H1 (cell line): Measurements from ENCODE around the gene FGD5. TPM values are rescaled to one million over a fixed set of nuclear protein-coding genes. Genes with fewer than 3 reads are reported as not detected.

Experiments used
- CTCF ChIA-PET: fragments of 300-600 bp; sonication (Branson Sonifier 250); formaldehyde crosslinking; loops from one replicate; lab custom pipeline; 2021; ENCODE audit not compliant: partially characterized antibody; lab: Charles Lee
- POLR2A ChIA-PET: fragments of 300-600 bp; sonication (Branson Sonifier 250); formaldehyde crosslinking; loops from one replicate; lab custom pipeline; 2021; ENCODE audit warnings: inconsistent platforms; ENCODE audit not compliant: partially characterized antibody; lab: Charles Lee
- DNase-seq, 2 experiments: peaks; one replicate each; pipeline versions ENCODE4 v3.0.0 to v3.0.0-alpha.2; 2010 to 2022; ENCODE audit warnings: low spot score in 2 of 2, low read depth in 1 of 2, mixed read lengths in 1 of 2
- FAIRE-seq: peaks from 2 replicates; lab custom pipeline; 2011; peaks lifted over from hg19 to GRCh38; lab: Jason Lieb, UNC
- H2AFZ ChIP-seq: 2 replicates; pipeline ENCODE4 v1.8.1; 2012; ENCODE audit warnings: low read length, inconsistent platforms
- H2AK5ac ChIP-seq: 2 replicates; pipeline ENCODE4 v1.6.1; 2013; ENCODE audit warnings: low read depth, low read length
- H2BK120ac ChIP-seq: replicated peaks from 2 replicates; pipeline ENCODE3; 2013; ENCODE audit warnings: low read depth, low read length, inconsistent platforms
- H2BK12ac ChIP-seq: 2 replicates; pipeline ENCODE4 v1.6.1; 2013; ENCODE audit warnings: low read depth, low read length
- H2BK15ac ChIP-seq: 2 replicates; pipeline ENCODE4 v1.6.1; 2013; ENCODE audit warnings: low read length
- H2BK20ac ChIP-seq: 2 replicates; pipeline ENCODE4 v1.6.1; 2013; ENCODE audit warnings: low read length
- H2BK5ac ChIP-seq: 2 replicates; pipeline ENCODE4 v1.6.1; 2013; ENCODE audit warnings: low read depth, low read length
- H3K14ac ChIP-seq: 2 replicates; pipeline ENCODE4 v1.6.1; 2013; ENCODE audit warnings: inconsistent platforms; ENCODE audit not compliant: insufficient read length
- H3K18ac ChIP-seq: 2 replicates; pipeline ENCODE4 v1.6.1; 2013; ENCODE audit warnings: low read length; ENCODE audit errors: extremely low read depth
- H3K23ac ChIP-seq: 2 replicates; pipeline ENCODE4 v1.6.1; 2013; ENCODE audit warnings: inconsistent platforms; ENCODE audit not compliant: insufficient read length
- H3K23me2 ChIP-seq: 2 replicates; pipeline ENCODE4 v1.6.1; 2013; ENCODE audit warnings: low read depth, low read length
- H3K27ac ChIP-seq: 2 replicates; pipeline ENCODE4 v1.6.1; 2011; ENCODE audit warnings: low read depth, low read length, inconsistent platforms
- H3K27me3 ChIP-seq, 4 experiments: replicated peaks in 1 of 4; 1 replicate in 1 of 4; 2 replicates in 3 of 4; pipeline versions ENCODE4 v1.6.1 to v1.8.1; 2011 to 2013; ENCODE audit warnings: low read length in 3 of 4, mild to moderate bottlenecking in 3 of 4, inconsistent platforms in 2 of 4, mixed read lengths in 2 of 4, moderate library complexity in 1 of 4; ENCODE audit not compliant: control insufficient read depth in 3 of 4, insufficient read depth in 3 of 4; ENCODE audit errors: extremely low read depth in 1 of 4
- H3K36me3 ChIP-seq, 4 experiments: 2 replicates each; pipeline versions ENCODE4 v1.6.1 to v1.8.1; 2011 to 2013; ENCODE audit warnings: mild to moderate bottlenecking in 4 of 4, low read length in 3 of 4, moderate library complexity in 2 of 4, control low read depth in 1 of 4, inconsistent platforms in 1 of 4; ENCODE audit not compliant: insufficient read depth in 4 of 4, control insufficient read depth in 2 of 4
- H3K4ac ChIP-seq: replicated peaks from 2 replicates; pipeline ENCODE3; 2013; ENCODE audit warnings: low read length, low read depth, mixed read lengths, inconsistent platforms; ENCODE audit not compliant: insufficient read length
- H3K4me1 ChIP-seq, 4 experiments: replicated peaks in 1 of 4; 1 replicate in 1 of 4; 2 replicates in 3 of 4; pipeline versions ENCODE4 v1.6.1 to v1.8.1; 2011 to 2013; ENCODE audit warnings: low read length in 3 of 4, inconsistent platforms in 2 of 4, mixed read lengths in 1 of 4; ENCODE audit not compliant: insufficient read depth in 4 of 4, control insufficient read depth in 3 of 4
- H3K4me2 ChIP-seq, 2 experiments: 2 replicates each; pipeline versions ENCODE4 v1.6.1 to v1.8.1; 2011 to 2013; ENCODE audit warnings: low read depth in 2 of 2, low read length in 2 of 2, control low read depth in 1 of 2, inconsistent platforms in 1 of 2, mild to moderate bottlenecking in 1 of 2; ENCODE audit not compliant: insufficient read depth in 1 of 2
- H3K4me3 ChIP-seq, 4 experiments: fragments of 200-600, 300-600 bp in 1 of 4; sonication (generic), shearing (Covaris generic), sonication (Bioruptor Twin) in 1 of 4; 2 replicates each; pipeline versions ENCODE4 v1.5.1 to v1.8.1; 2011 to 2016; ENCODE audit warnings: low read length in 4 of 4, low read depth in 3 of 4, control low read depth in 2 of 4, inconsistent platforms in 2 of 4, mild to moderate bottlenecking in 2 of 4, mixed read lengths in 1 of 4, moderate library complexity in 1 of 4; ENCODE audit not compliant: insufficient read depth in 2 of 4; ENCODE audit errors: extremely low read depth in 1 of 4
- H3K56ac ChIP-seq: replicated peaks from 2 replicates; pipeline ENCODE3; 2013; ENCODE audit warnings: low read depth, mild to moderate bottlenecking, mixed read lengths, low read length, inconsistent platforms; ENCODE audit not compliant: insufficient read length
- H3K79me1 ChIP-seq: 2 replicates; pipeline ENCODE4 v1.6.1; 2013; ENCODE audit warnings: low read depth, low read length, control low read depth
- H3K79me2 ChIP-seq, 2 experiments: 2 replicates each; pipeline versions ENCODE4 v1.6.1 to v1.8.1; 2012 to 2013; ENCODE audit warnings: low read length in 2 of 2, mild to moderate bottlenecking in 2 of 2, inconsistent platforms in 1 of 2; ENCODE audit not compliant: insufficient read depth in 2 of 2, control insufficient read depth in 1 of 2
- H3K9ac ChIP-seq, 4 experiments: replicated peaks in 1 of 4; 1 replicate in 1 of 4; 2 replicates in 3 of 4; pipeline versions ENCODE4 v1.6.1 to v1.8.1; 2011 to 2013; ENCODE audit warnings: low read depth in 3 of 4, low read length in 3 of 4, control low read depth in 2 of 4, mild to moderate bottlenecking in 2 of 4, moderate library complexity in 2 of 4, inconsistent platforms in 1 of 4; ENCODE audit errors: extremely low read depth in 1 of 4
- H3K9me3 ChIP-seq, 2 experiments: 2 replicates each; pipeline versions ENCODE4 v1.6.1 to v1.8.1; 2012 to 2013; ENCODE audit warnings: mild to moderate bottlenecking in 2 of 2, moderate library complexity in 2 of 2, control low read depth in 1 of 2, inconsistent platforms in 1 of 2, low read depth in 1 of 2, low read length in 1 of 2, mixed read lengths in 1 of 2; ENCODE audit not compliant: insufficient read depth in 2 of 2
- H4K20me1 ChIP-seq, 2 experiments: replicated peaks in 1 of 2; 2 replicates each; pipeline versions ENCODE3 to v1.8.1; 2011 to 2013; ENCODE audit warnings: inconsistent platforms in 2 of 2, low read length in 2 of 2, mild to moderate bottlenecking in 1 of 2; ENCODE audit not compliant: insufficient read depth in 2 of 2, control insufficient read depth in 1 of 2
- H4K5ac ChIP-seq: 2 replicates; pipeline ENCODE4 v1.6.1; 2013; ENCODE audit warnings: low read length, low read depth, mixed read lengths, inconsistent platforms; ENCODE audit not compliant: insufficient read length
- H4K8ac ChIP-seq: 2 replicates; pipeline ENCODE4 v1.8.0; 2013; ENCODE audit warnings: mild to moderate bottlenecking, moderate library complexity, low read length, inconsistent platforms; ENCODE audit not compliant: insufficient read depth; ENCODE audit errors: extremely low read depth
- H4K91ac ChIP-seq: replicated peaks from 2 replicates; pipeline ENCODE3; 2013; ENCODE audit warnings: low read length, mixed read lengths, inconsistent platforms; ENCODE audit not compliant: insufficient read length
- CHD1 ChIP-seq: IDR thresholded peaks from 2 replicates; pipeline ENCODE4 v1.6.1; 2012; ENCODE audit warnings: low read depth, low read length, improper control_type of control experiment
- YY1 ChIP-seq: IDR thresholded peaks from 2 replicates; pipeline ENCODE4 v1.6.1; 2011; ENCODE audit warnings: low read depth, mild to moderate bottlenecking, low read length
- ZNF274 ChIP-seq: IDR thresholded peaks from 2 replicates; pipeline ENCODE4 v1.7.0; 2012; ENCODE audit warnings: low read length, borderline replicate concordance; ENCODE audit errors: extremely low read depth
- whole genome bisulfite sequencing, 2 experiments: shearing (Covaris generic) in 1 of 2; methylation state at CpG; one replicate each; pipeline versions ENCODE4 v1.1.6 to v1.1.7; 2013 to 2015; ENCODE audit warnings: low lambda C conversion rate in 2 of 2, mixed read lengths in 2 of 2, inconsistent platforms in 1 of 2, low coverage in 1 of 2, missing lambda C conversion rate in 1 of 2; ENCODE audit not compliant: insufficient replicate concordance in 2 of 2, insufficient coverage in 1 of 2, insufficient read length in 1 of 2; ENCODE audit errors: extremely low coverage in 1 of 2, missing lambda C conversion rate in 1 of 2; 5-methylcytosine and 5-hydroxymethylcytosine counted together
- polyA plus RNA-seq, 7 experiments: library from polyadenylated mRNA; depleted of rRNA in 3 of 7; stranded (reverse) in 5 of 7; unstranded in 2 of 7; fragments of >200 nt in 5 of 7; fragments of 200-250 nt in 2 of 7; gene quantifications; 1 replicate in 5 of 7; 2 replicates in 1 of 7; 4 replicates in 1 of 7; pipeline versions ENCODE4 v1.2.1 to v1.2.3, GENCODE V29; 2011 to 2013; ENCODE audit warnings: missing spikeins in 2 of 7, mixed read lengths in 2 of 7
- total RNA-seq: library from RNA; stranded (reverse); fragmentation: NEBNext Ultra II Directional; extraction: Animal tissue kit (Norgen Biotek cat#: 25700); gene quantifications from 2 replicates; pipeline ENCODE4 v1.2.1, GENCODE V29; 2021
- TF ChIP-seq, protein P1 (sequence below): IDR thresholded peaks from 2 replicates; pipeline ENCODE4 v1.6.1; 2011; ENCODE audit warnings: low read length, improper control_type of control experiment

FGD5 gene
- total and polyA plus RNA-seq, 2 of the 8 experiments (the other 6 are each of a cell fraction or from before 2014, with no cell fraction given), result 4.7 to 14.3 TPM

DNA sequence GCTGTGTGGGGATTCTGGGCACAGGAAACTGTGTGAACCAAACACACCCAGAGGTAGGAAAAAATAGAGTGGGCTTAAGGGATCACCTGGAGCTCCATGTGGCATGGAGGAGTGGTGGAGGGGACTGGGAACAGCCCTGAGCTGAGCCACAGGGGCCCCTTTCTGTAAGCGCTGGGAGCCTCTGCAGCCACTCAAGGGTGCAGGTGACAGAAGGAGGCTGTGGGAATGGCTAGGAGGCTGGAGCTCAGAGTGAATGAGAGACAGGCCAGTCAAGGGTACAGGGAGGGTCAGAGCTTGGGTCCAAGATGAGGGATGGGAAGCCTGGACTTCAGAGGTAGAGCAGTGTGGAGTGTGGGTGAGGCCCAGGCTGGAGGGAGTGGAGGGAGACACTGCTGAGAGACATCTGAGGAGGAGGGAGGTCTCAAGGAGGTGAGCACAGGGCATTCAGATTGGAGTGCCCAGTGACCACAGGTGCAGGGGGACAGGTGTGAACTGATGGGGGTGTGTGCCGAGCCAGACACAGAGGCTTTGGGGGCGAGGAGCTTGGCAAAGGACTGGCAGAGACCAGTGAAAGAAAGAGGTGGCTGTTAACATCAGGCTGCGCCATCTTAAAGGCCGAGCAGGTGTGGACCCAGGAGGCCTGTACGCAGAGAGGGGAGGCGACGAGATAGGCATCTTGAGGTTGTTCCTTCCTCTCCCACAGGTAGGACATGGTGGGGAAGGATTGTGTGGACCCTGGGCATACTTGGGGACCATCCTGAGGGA is 56.8 kb downstream of the FGD5 start:
- H3K36me3 ChIP-seq, result no peaks in the 10 kb centered on the region
- WGBS, 2 experiments, result 87% methylated on average over 6 of the region's 8 CpGs; no CpG with 5 or more reads in 1 of the 2 experiments
- H4K91ac ChIP-seq, result peak overlapping the region; percentile 17
- no peaks in the 10 kb centered on the region for H3K27me3 ChIP-seq
- H4K20me1 ChIP-seq, result no peaks in the 10 kb centered on the region
- H3K79me2 ChIP-seq, result no peaks in the 10 kb centered on the region
- H3K27ac ChIP-seq, result no peak overlapping the region
- no peak for TF ChIP-seq YY1
- no peak for TF ChIP-seq ZNF274
- TF ChIP-seq, protein P1, sequence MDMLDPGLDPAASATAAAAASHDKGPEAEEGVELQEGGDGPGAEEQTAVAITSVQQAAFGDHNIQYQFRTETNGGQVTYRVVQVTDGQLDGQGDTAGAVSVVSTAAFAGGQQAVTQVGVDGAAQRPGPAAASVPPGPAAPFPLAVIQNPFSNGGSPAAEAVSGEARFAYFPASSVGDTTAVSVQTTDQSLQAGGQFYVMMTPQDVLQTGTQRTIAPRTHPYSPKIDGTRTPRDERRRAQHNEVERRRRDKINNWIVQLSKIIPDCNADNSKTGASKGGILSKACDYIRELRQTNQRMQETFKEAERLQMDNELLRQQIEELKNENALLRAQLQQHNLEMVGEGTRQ, result no peak
- TF ChIP-seq CHD1, result no peak
- H3K9me3 ChIP-seq, result no peaks in the 10 kb centered on the region
- no peak overlapping the region for H3K4ac ChIP-seq
- no peak overlapping the region for H2BK20ac ChIP-seq
- no peak overlapping the region for H2AFZ ChIP-seq
- no peak overlapping the region for H3K23ac ChIP-seq
- no peak for DNase-seq
- no peak overlapping the region for H3K14ac ChIP-seq
- H2BK15ac ChIP-seq, result peak overlapping the region; percentile 84; the same call in 1 of the 2 replicates
- no peak overlapping the region; the same call in 1 of the 2 replicates for H2BK12ac ChIP-seq
- H3K18ac ChIP-seq, result no peak overlapping the region
- no peak overlapping the region for H3K4me3 ChIP-seq
- no peak overlapping the region for H3K4me2 ChIP-seq
- ChIA-PET CTCF (interaction anchor here (0.7 to 7.9 kb wide), 11 partner anchors 9 to 95 kb away, joined by 3 to 50 read pairs (median 3); no protein-coding TSS in a partner anchor), POLR2A (interaction anchor here (1.9 kb wide), 1 partner anchor 22 kb away, joined by 4 read pairs; no protein-coding TSS in a partner anchor)
- no peak overlapping the region; the same call in 1 of the 2 replicates for H4K8ac ChIP-seq
- no peak overlapping the region for H3K56ac ChIP-seq
- FAIRE-seq, result no peak
- H3K9ac ChIP-seq, result no peak overlapping the region
- 0 out of 2 replicates have a peak overlapping the region, but pooled peaks have one; percentile 80 for H2AK5ac ChIP-seq
- H4K5ac ChIP-seq, result no peak overlapping the region
- no peaks in the 10 kb centered on the region for H3K23me2 ChIP-seq
- H3K79me1 ChIP-seq, result no peaks in the 10 kb centered on the region; the same call in none of the 2 replicates
- no peak overlapping the region for H2BK120ac ChIP-seq
- no peak overlapping the region for H2BK5ac ChIP-seq
- H3K4me1 ChIP-seq, result peaks cover 0 to 21% (median 12%) of the 10 kb centered on the region in 4 experiments; a peak in 6 of 7 replicates
